KG1 (cell line): ENCODE measurements around the gene ATP1A1.

Source experiments
- DNase-seq: peaks from one replicate; lab custom pipeline; 2025; lab: John Stamatoyannopoulos, UW

ATP1A1 gene

DNA sequence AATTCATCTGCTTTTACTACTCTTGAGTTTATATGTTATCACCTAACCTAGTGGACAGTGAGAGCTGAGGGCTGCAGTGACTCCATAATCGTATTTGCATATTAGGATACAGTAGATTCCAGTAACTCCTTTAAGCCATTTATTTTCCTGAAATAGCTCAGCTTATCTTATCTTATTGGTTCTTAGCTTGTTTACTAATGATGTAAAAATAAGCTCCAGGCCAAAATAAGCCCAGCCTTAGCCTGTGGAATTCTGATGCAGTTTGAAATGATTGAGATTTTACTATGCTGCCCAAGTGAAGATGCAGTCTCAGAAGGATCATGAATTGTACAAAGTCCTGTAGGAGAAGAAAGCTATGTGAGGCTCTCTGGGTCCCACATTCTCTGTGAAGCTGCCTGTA is 18.1 kb downstream of the ATP1A1 start:
- DNase-seq = no peak

DNA sequence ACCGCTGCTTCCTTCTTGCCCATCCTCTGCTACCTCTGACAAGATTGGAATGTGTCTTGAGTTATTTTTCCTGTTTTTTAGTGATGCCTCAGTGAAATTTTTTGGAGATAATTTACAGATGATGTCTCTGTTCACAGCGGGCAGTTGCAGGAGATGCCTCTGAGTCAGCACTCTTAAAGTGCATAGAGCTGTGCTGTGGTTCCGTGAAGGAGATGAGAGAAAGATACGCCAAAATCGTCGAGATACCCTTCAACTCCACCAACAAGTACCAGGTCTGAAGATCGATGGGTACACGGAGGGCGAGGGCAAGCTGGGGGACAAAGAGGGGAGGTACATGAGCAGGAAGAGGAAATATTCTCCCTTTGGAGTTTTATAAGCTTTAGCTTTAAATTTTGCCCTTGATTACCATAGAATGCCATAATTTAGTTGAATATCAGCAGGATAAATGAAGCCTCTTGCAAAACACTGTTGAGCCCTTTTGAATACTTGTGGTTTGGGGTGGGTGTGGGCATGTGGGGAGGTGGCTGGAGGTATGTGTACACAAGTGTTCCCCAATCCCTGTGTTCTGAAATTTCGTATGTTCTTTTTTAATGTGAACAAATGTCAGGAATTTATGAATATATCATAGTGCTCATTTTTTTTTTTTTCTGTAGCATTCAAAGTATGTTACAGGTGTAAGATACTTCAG is 19.8 kb downstream of the ATP1A1 start:
- DNase-seq = no peak

GRCh38 chr1:116393792-116394191 is 20.7 kb downstream of the ATP1A1 start:
- DNase-seq = no peak

DNA sequence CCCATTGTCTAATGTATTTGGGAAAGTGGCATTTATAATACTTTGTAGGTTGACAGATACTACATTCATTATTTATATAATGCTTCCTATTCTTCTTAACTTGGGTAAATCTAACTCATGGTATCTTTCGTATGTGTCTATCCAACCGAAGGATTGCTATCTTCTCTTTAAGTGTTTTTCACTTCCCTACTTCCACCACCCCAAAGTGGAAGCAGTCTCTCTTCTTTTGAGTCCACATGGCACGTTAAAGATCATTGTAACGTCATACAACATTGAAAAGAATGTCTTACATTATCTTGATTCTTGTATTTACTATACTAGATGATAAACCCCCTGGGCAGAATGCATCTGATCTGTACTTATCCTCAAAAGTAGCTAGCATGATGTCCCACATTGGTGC is 21.2 kb downstream of the ATP1A1 start:
- no peak for DNase-seq

GRCh38 chr1:116396769-116397168 is 23.7 kb downstream of the ATP1A1 start:
- DNase-seq = no peak

DNA sequence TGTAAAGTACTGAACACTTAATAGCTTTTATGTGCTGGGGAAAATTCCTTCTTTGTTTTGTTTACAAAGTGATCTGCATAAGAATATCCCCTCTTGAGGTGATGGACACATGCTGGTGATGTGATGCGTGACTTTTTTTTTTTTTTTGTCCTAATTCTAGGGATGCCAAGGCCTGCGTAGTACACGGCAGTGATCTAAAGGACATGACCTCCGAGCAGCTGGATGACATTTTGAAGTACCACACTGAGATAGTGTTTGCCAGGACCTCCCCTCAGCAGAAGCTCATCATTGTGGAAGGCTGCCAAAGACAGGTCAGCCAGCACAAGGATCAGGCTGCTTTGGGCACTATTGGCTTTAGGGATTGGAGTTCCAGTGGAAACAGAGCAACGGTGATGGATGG is 24.7 kb downstream of the ATP1A1 start:
- DNase-seq = no peak

DNA sequence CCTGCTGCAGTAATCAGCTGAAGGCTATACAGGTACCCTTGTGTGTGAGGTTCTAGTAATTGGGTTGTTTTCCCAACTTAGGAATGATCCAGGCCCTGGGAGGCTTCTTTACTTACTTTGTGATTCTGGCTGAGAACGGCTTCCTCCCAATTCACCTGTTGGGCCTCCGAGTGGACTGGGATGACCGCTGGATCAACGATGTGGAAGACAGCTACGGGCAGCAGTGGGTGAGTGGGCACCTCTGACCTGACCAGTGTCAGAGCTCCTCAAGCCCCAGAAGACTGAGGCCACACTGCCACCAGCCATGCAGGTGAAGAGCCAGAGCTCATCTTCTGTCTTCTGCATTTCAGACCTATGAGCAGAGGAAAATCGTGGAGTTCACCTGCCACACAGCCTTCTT is 27.7 kb downstream of the ATP1A1 start:
- no peak for DNase-seq

- no peak for DNase-seq
Observed at GRCh38 chr1:116401646-116402176, 28.7 kb downstream of the ATP1A1 start.

- no peak for DNase-seq
Observed at GRCh38 chr1:116402333-116402732, 29.3 kb downstream of the ATP1A1 start.

GRCh38 chr1:116403496-116404136 is 30.6 kb downstream of the ATP1A1 start:
- no peak for DNase-seq

DNA sequence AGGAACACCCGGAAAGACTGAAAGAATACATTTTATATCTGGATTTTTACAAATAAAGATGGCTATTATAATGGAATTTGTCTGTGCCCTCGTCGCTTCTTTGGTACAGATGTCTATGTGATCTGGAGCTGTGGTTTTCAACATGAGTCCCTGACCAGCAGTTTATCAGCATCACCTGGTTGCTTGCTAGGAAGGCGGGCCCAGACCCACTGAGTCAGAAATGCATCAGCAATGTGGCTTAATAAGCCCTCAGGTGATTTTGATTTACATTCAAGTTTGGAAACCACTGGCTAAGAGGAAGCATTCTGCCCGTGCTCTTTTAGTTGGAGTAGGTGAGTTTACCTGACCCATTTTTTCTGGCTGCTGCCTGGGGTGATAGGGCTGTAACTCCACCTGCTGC is 31.7 kb downstream of the ATP1A1 start:
- DNase-seq = no peak

GRCh38 chr1:116405241-116406135 is 32.4 kb downstream of the ATP1A1 start:
- DNase-seq = no peak

DNA sequence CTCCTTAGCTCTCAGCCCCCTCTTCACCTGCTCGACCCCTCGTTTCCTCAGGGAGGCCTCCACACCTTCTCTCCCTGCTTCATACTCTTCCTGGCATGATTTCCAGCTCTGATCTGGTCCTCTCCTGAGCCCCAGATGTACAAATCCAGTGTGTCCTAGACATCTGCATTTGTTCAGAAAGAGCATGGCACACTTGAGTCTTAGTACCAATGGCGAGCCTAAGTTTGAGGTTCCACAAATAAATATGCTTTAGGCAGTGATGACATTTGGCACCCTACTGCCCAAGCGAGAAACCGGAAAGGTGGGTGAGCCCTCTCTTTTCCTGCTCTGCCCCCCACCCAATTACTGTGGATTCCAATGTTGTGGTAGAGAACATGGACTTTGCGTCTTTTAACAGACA is 34.0 kb downstream of the ATP1A1 start:
- DNase-seq = no peak

DNA sequence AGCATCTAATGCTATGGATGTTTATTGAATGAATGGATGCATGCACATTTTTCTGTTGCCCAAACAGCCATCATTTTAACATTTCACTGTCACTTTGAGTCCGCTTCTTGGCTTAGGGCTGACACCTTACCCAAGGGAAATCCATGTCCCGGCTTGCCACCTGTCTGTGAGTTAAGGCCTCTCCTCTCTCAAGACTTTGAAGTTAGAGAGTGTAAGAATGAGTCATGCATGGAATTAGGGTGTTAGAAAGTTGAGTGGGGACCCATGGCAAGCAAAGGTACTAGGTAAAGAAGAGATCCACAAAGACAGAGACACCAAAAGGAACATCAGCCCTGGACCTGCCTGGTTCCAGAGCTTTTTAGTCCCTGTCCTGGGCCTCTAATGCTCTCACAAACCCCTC is 35.1 kb downstream of the ATP1A1 start:
- DNase-seq = no peak

DNA sequence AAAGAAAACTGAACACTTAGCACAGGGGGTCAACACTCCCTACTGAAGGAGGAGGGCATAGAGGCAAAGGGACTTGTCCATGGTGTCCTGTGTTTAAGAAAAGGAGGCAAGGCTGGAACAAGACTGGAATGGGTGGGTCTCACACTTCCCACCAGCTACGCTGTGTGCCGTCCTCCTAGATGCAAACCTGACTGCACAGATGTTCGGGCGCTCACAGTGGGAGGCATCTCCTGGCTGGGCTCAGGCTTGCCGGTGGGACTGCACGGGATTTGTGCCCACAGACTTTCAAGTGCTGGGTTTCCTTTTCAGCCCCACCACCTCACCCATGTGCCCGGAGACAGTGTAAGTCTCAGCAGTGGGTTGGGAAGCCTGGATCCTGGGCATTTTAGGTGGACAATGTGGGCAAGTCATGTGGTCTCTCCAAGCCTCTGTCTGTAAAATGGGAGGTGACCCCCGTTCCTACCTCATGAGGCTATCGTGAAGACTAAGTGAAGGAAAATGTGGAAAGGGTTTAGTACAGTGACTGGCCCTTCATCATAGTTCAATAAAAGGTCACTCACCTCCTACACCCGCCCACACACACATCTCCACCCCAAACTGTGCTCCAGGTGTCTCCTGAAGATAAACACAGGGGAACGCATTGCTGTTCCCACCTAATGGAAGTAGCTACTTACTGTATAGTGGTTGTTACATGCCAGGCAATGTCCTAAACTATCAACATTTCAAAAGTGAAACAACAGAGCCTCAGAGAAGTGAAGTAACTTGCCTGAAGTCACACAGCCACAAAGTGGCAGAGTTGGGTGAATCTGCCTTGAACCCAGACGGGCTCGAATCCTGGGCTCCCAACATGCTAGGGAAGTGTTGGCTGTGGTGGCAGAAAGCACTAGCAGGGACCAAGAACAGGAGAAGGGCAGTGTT is 36.0 kb downstream of the ATP1A1 start:
- no peak for DNase-seq

DNA sequence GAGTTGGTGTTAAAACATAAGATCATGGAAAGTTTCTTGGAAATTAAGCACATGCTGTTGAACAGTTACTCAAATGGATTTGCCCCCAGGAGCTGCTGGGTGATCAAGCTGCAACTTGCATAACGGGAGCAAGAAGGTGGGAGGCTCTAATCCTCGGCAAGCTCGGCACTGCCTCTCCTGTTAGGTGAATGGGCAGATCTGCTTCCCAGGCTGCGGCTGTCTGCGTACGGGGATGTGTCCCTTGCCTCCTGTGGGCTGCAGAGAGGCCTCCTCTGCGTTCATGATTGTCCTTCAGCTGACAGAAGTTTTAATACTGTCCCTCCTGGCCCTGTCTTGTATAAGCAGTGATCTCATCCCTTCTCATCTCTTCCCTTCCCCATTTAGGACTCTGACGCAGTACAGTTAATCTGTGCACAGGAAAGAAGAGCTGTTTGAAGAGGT is 36.7 kb downstream of the ATP1A1 start:
- no peak for DNase-seq

GRCh38 chr1:116411784-116412479 is 38.9 kb downstream of the ATP1A1 start:
- no peak for DNase-seq

- no peak for DNase-seq
Observed at GRCh38 chr1:116412480-116412798, 39.4 kb downstream of the ATP1A1 start.

- DNase-seq = no peak
Observed at GRCh38 chr1:116412898-116413297, 39.9 kb downstream of the ATP1A1 start.

DNA sequence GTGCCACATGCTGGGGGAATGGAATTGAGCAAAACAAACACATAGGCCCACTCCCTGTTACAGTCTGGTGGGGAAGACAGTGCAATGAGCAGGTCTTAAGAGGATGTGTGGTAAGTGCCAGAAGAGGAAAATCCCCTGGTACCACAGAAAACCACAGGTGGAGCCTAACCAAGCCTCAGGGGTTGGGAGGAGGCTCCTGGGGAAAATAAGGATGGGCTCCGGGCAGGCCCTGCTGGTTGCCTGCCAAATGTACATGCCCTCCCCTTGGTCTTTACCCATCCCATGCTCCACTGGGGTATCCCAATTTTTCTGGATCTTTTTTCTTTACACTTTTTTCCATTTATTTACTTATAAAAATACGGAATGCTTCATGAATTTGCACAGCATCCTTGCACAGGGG is 40.4 kb downstream of the ATP1A1 start:
- no peak for DNase-seq

GRCh38 chr1:116414364-116414763 is 41.3 kb downstream of the ATP1A1 start:
- DNase-seq = no peak
